Hematopoietic multipotent progenitor cell treated with erythropoietin and hydrocortisone succinate and interleukin-3 and kit ligand, for 4 days (in vitro differentiated cells): ENCODE results near the gene FAM229A.
A peak's percentile ranks its signal among the peaks of the same experiment; 100 is the strongest.

ENCODE experiments used
- DNase-seq: peaks from one replicate; pipeline ENCODE4 v3.0.0-alpha.2; 2015

Gene FAM229A

GRCh38 chr1:32327204-32327603 is 35.1 kb downstream of the FAM229A start:
- no peak for DNase-seq

- DNase-seq: peak; percentile 58
Measured at GRCh38 chr1:32321712-32322291, 40.5 kb downstream of the FAM229A start.

- DNase-seq: no peak
Measured at GRCh38 chr1:32318127-32318869, 44.0 kb downstream of the FAM229A start.

GRCh38 chr1:32316903-32317277 is 45.4 kb downstream of the FAM229A start:
- no peak for DNase-seq

GRCh38 chr1:32311709-32312393 is 50.4 kb downstream of the FAM229A start:
- no peak for DNase-seq
